Adrenal gland (tissue), 19 donors: Measurements from ENCODE around the gene ESRP2. TPM values are rescaled to one million over a fixed set of nuclear protein-coding genes. Genes with fewer than 3 reads are reported as not detected.

Source experiments
- DNase-seq, 7 donors: peaks; one replicate each; pipeline ENCODE4 v3.0.0-alpha.2; 2019 to 2020
- H3K27ac ChIP-seq, 5 donors: fragments of 200-600 bp; sonication (generic) in 4 of 5; 1 replicate in 3 of 5; 2 replicates in 2 of 5; pipeline versions ENCODE4 v1.5.1 to v1.8.0; 2016 to 2020; ENCODE audit warnings: mild to moderate bottlenecking in 1 of 5
- H3K27me3 ChIP-seq: fragments of 200-600 bp; 2 replicates; pipeline ENCODE4 v1.8.0; 2021
- H3K36me3 ChIP-seq, 2 donors: fragments of 200-600 bp; replicated peaks in 1 of 2; 1 replicate in 1 of 2; 2 replicates in 1 of 2; pipeline versions ENCODE4 v1.5.1 to v1.8.0; 2018 to 2022
- H3K4me1 ChIP-seq, 2 donors: fragments of 200-600 bp; replicated peaks in 1 of 2; 1 replicate in 1 of 2; 2 replicates in 1 of 2; pipeline versions ENCODE4 v1.5.1 to v1.8.0; 2018 to 2021
- H3K4me3 ChIP-seq, 4 donors: fragments of 200-600 bp; sonication (generic) in 3 of 4; one replicate each; pipeline ENCODE4 v1.5.1; 2016 to 2018
- H3K9me3 ChIP-seq, 3 donors: fragments of 200-600 bp; sonication (generic) in 1 of 3; replicated peaks in 1 of 3; 1 replicate in 2 of 3; 2 replicates in 1 of 3; pipeline versions ENCODE4 v1.5.1 to v1.8.0; 2016 to 2021
- CTCF ChIP-seq, 6 experiments: fragments of 450-650 bp in 4 of 6; fragments of 200-600 bp in 2 of 6; sonication (generic) in 1 of 6; IDR thresholded peaks; 1 replicate in 5 of 6; 2 replicates in 1 of 6; pipeline versions ENCODE4 v1.5.1 to v1.8.0; 2016 to 2021; ENCODE audit warnings: antibody characterized with exemption in 6 of 6, mild to moderate bottlenecking in 2 of 6, moderate library complexity in 1 of 6
- POLR2A ChIP-seq, 2 donors: fragments of 450-650 bp; IDR thresholded peaks; one replicate each; pipeline ENCODE4 v1.6.1; 2017; ENCODE audit warnings: antibody characterized with exemption in 2 of 2, mild to moderate bottlenecking in 2 of 2, moderate library complexity in 1 of 2
- WGBS, 4 donors: extraction: QIAGEN DNeasy Blood & Tissue Kit in 2 of 4; methylation state at CpG; one replicate each; pipeline versions ENCODE4 v1.1.5 to v1.1.7; 2013 to 2017; 5-methylcytosine and 5-hydroxymethylcytosine counted together
- intact Hi-C, 2 donors: fragments of 100-400 bp; cut with DNase I; formaldehyde crosslinking; loops; one replicate each; pipeline versions ENCODE4 v1.14.1 to v1.15.0; 2022 to 2023
- long read RNA-seq, 10 donors: library from polyadenylated mRNA in 3 of 10; unstranded in 2 of 10; stranded (forward) in 1 of 10; transcript quantifications; one replicate each; pipeline ENCODE4 v2.0.0 and lab custom pipeline, GENCODE V29; 2021 to 2026
- polyA plus RNA-seq, 3 donors: library from polyadenylated mRNA; stranded (reverse); fragments of 200-250 nt in 2 of 3; fragments of 350-450 nt in 1 of 3; fragmentation: Illumina TruSeq in 1 of 3; extraction: RNeasy Lipid Tissue Mini Kit (QIAGEN cat#74804) in 1 of 3; gene quantifications; one replicate each; pipeline ENCODE4 v1.2.3, GENCODE V29; 2013 to 2014
- total RNA-seq, 9 donors: library from RNA; depleted of rRNA in 4 of 9; stranded (reverse); fragments of >200 nt in 4 of 9; fragments of 120-200 nt in 1 of 9; fragmentation: NEBNext Ultra II Directional in 1 of 9; extraction: Animal tissue kit (Norgen Biotek cat#: 25700) in 1 of 9; gene quantifications; one replicate each; pipeline versions ENCODE4 v1.1.0 to v1.2.4, GENCODE V29; 2013 to 2023
- donor health status: healthy with polysubstance abuse.
- donor health status: Bipolar disorder and iron deficiency.
- donor health status: DM: yes; HTN: yes; CAD: no.
- donor health status: DM: no; HTN: no; CAD: no.
- donor health status: DM: no; HTN: no; CAD: no.
- donor health status: DM: yes; HTN: yes; CAD: no.

ESRP2 gene
- total RNA-seq (1 to 10 TPM in 3 of 9 donors, under 1 TPM in 6; 0.13 to 2.2 (median 0.50) TPM), polyA plus RNA-seq (under 1 TPM; 0.31 to 0.97 (median 0.37) TPM)
- long read RNA-seq, donor 1 = 0 reads
- long read RNA-seq, donor 2 = 0 reads
- long read RNA-seq, donor 3 = 0 reads
- long read RNA-seq, donor 4 = 0 reads
- long read RNA-seq, donor 5 = 0 reads
- long read RNA-seq, donor 6 = 0 reads
- long read RNA-seq, donor 7 = 0 reads
- long read RNA-seq, donor 8 = 0 reads
- long read RNA-seq, donor 9 = 0 reads
- long read RNA-seq, donor 10 = 0 reads

GRCh38 chr16:68235887-68236136, at the start of gene ESRP2:
ESRP2 (minus strand) TSS chr16:68236127; CDS start chr16:68236045, 82 bp downstream.
- Histone ChIP-seq H3K9me3 (no peaks in the 10 kb centered on the region), H3K4me1 (peaks cover 5 to 22% of the 10 kb centered on the region in 2 donors), H3K36me3 (no peaks in the 10 kb centered on the region), H3K27me3 (no peaks in the 10 kb centered on the region), H3K4me3 (peak within 1 kb of the TSS in 2 of 4 donors; percentile 53 to 57), H3K27ac (peak within 1 kb of the TSS in 4 of 5 donors; percentile 58 to 88 (median 84))
- intact Hi-C loops = loop anchor here in 1 of 2 donors (10.0 kb wide), 1 partner anchor 141 kb away; no protein-coding TSS in a partner anchor
- WGBS, 4 donors = 2 to 5% (median 3%) methylated on average over 8 to 36 of the region's 36 CpGs; no CpG with 5 or more reads in 1 of the 4 donors
- TF ChIP-seq CTCF (IDR thresholded peaks at IDR 0.05) = no peak
- no peak for TF ChIP-seq POLR2A (IDR thresholded peaks at IDR 0.05)
- DNase-seq = no peak

- WGBS, 4 donors = 85 to 97% (median 95%) methylated on average over 3 of the region's 3 CpGs
These were observed 49.8 kb upstream of the ESRP2 start for GRCh38 chr16:68285683-68286082.

GRCh38 chr16:68284847-68285246, 48.9 kb upstream of the ESRP2 start:
- intact Hi-C loops = no loop called here
- no peaks in the 10 kb centered on the region for H3K27me3 ChIP-seq
- 62 to 70% (median 67%) methylated on average over 5 of the region's 5 CpGs for WGBS, 4 donors
- DNase-seq = no peak
- H3K4me1 ChIP-seq = peaks cover 28 to 61% of the 10 kb centered on the region in 2 donors
- no peaks in the 10 kb centered on the region for H3K9me3 ChIP-seq
- H3K27ac ChIP-seq = peak overlapping the region in 2 of 5 donors; percentile 56 to 65
- H3K36me3 ChIP-seq = peaks cover 0 to 6% of the 10 kb centered on the region in 2 donors
- no peak for TF ChIP-seq POLR2A (IDR thresholded peaks at IDR 0.05)
- no peak for TF ChIP-seq CTCF (IDR thresholded peaks at IDR 0.05)
- H3K4me3 ChIP-seq = no peak overlapping the region

More at GRCh38 chr16:68285683-68286082, 49.8 kb upstream of the ESRP2 start:
- Histone ChIP-seq H3K27ac (peak overlapping the region in 3 of 5 donors; percentile 31 to 65 (median 56)), H3K27me3 (no peaks in the 10 kb centered on the region), H3K9me3 (no peaks in the 10 kb centered on the region), H3K4me3 (no peak overlapping the region), H3K36me3 (peaks cover 0 to 14% of the 10 kb centered on the region in 2 donors), H3K4me1 (peaks cover 28 to 61% of the 10 kb centered on the region in 2 donors)
- intact Hi-C loops = no loop called here
- no peak for DNase-seq
- TF ChIP-seq CTCF (IDR thresholded peaks at IDR 0.05) (no peak), POLR2A (IDR thresholded peaks at IDR 0.05) (no peak)

GRCh38 chr16:68283801-68284598, 48.1 kb upstream of the ESRP2 start:
- Histone ChIP-seq H3K27ac (peak overlapping the region in 4 of 5 donors; percentile 16 to 65 (median 42)), H3K9me3 (no peaks in the 10 kb centered on the region), H3K27me3 (no peaks in the 10 kb centered on the region), H3K4me1 (peaks cover 28 to 54% of the 10 kb centered on the region in 2 donors), H3K4me3 (no peak overlapping the region), H3K36me3 (peaks cover 0 to 6% of the 10 kb centered on the region in 2 donors)
- intact Hi-C loops = no loop called here
- DNase-seq = peak in 1 of 7 donors; percentile 26
- TF ChIP-seq POLR2A (IDR thresholded peaks at IDR 0.05) (no peak), CTCF (IDR thresholded peaks at IDR 0.05) (no peak)
- WGBS, 4 donors = 70 to 75% (median 74%) methylated on average over 9 of the region's 9 CpGs
